Measurements from ENCODE around the gene DNM2. TPM values are rescaled to one million over a fixed set of nuclear protein-coding genes. Genes with fewer than 3 reads are reported as not detected.

DNM2 gene
- total and polyA plus RNA-seq, 9 of the 15 experiments (the other 6 are each of a cell fraction or from before 2014, with no cell fraction given), result 2.2 to 161 (median 72.6) TPM

DNA sequence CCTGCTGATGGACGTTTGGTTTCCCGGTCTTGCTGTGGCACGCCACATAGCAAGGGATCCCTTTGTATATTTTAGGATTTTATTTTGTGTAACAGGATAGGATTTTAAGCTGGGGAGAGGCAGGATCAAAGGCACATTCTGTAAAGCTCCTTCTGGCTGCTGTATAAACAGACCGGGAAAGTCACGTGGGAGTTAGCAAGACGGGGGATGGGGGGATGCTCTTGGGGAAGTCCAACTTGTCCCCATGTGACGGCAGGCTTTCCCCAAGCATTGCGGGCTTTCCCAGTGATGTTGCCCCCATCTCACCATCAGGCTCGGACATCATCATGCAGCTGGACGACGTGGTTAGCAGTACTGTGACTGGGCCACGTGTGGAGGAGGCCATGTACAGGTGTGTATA is 10.9 kb upstream of the DNM2 start (continued):
- no peak for TF ChIP-seq ZFPM2 (CRISPR knock-in tag; IDR thresholded peaks at IDR 0.05)
- no peak for TF ChIP-seq TGIF2 (CRISPR knock-in tag; IDR thresholded peaks at IDR 0.05)
- no peak for TF ChIP-seq ZNF76 (CRISPR knock-in tag; IDR thresholded peaks at IDR 0.05; ENCODE audit: borderline replicate concordance)
- TF ChIP-seq NCOA6 (IDR thresholded peaks at IDR 0.05), result no peak
- TF ChIP-seq FOXJ3 (CRISPR knock-in tag; IDR thresholded peaks at IDR 0.05), result no peak
- TF ChIP-seq, protein P1, sequence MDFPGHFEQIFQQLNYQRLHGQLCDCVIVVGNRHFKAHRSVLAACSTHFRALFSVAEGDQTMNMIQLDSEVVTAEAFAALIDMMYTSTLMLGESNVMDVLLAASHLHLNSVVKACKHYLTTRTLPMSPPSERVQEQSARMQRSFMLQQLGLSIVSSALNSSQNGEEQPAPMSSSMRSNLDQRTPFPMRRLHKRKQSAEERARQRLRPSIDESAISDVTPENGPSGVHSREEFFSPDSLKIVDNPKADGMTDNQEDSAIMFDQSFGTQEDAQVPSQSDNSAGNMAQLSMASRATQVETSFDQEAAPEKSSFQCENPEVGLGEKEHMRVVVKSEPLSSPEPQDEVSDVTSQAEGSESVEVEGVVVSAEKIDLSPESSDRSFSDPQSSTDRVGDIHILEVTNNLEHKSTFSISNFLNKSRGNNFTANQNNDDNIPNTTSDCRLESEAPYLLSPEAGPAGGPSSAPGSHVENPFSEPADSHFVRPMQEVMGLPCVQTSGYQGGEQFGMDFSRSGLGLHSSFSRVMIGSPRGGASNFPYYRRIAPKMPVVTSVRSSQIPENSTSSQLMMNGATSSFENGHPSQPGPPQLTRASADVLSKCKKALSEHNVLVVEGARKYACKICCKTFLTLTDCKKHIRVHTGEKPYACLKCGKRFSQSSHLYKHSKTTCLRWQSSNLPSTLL (IDR thresholded peaks at IDR 0.05), result no peak
- no peak for TF ChIP-seq ZNF184 (CRISPR knock-in tag; IDR thresholded peaks at IDR 0.05)
- TF ChIP-seq, protein P2, sequence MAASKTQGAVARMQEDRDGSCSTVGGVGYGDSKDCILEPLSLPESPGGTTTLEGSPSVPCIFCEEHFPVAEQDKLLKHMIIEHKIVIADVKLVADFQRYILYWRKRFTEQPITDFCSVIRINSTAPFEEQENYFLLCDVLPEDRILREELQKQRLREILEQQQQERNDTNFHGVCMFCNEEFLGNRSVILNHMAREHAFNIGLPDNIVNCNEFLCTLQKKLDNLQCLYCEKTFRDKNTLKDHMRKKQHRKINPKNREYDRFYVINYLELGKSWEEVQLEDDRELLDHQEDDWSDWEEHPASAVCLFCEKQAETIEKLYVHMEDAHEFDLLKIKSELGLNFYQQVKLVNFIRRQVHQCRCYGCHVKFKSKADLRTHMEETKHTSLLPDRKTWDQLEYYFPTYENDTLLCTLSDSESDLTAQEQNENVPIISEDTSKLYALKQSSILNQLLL (CRISPR knock-in tag; IDR thresholded peaks at IDR 0.05; ENCODE audit: borderline replicate concordance), result no peak
- no peak for TF ChIP-seq U2AF2 (optimal IDR thresholded peaks at IDR 0.05; ENCODE audit: low read depth, low read length)
- TF ChIP-seq ZNF124 (CRISPR knock-in tag; IDR thresholded peaks at IDR 0.05), result no peak
